Left renal pelvis (tissue), 4 donors: ENCODE measurements around the gene PNRC2. TPM values are rescaled to one million over a fixed set of nuclear protein-coding genes. Genes with fewer than 3 reads are reported as not detected.
A peak's percentile ranks its signal among the peaks of the same experiment; 100 is the strongest.
"Not testable (repeated sequence)": the region's sequence is repeated elsewhere in the genome, so short reads cannot be mapped to it uniquely, and the experiment has no call there.

Experiments
- DNase-seq, 4 donors: peaks; one replicate each; pipeline ENCODE4 v3.0.0-alpha.2; 2013; ENCODE audit warnings: low read depth in 4 of 4, low spot score in 3 of 4
- polyA plus RNA-seq, 4 donors: library from polyadenylated mRNA; unstranded; fragments of 120-200 nt; gene quantifications; one replicate each; pipeline ENCODE4 v1.2.1, GENCODE V29; 2013; ENCODE audit not compliant: insufficient read length in 4 of 4

The PNRC2 gene
- polyA plus RNA-seq, 4 donors, result 193 to 271 (median 203) TPM

GRCh38 chr1:23947366-23947765 lies 12.3 kb upstream of the PNRC2 start:
- DNase-seq, result no peak

DNA sequence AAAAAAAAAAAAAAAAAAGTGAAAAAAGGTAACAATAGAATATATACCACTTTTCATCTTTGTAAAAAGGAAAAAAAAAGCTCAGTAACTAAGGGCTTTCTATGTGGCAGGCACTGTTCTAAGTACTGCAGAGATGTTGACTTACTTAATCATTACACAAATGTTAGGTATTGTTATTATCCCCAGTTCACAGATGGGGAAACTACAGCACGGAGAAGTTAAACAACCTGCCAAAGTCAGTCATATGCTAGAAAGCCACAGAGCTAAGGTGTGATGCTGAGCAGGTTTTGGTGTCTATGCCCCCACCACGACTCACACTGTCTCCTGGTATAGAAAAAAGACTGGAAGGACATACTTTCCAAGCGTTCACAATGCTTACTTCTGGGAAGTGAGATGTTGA lies 6.6 kb upstream of the PNRC2 start:
- DNase-seq, result no peak

DNA sequence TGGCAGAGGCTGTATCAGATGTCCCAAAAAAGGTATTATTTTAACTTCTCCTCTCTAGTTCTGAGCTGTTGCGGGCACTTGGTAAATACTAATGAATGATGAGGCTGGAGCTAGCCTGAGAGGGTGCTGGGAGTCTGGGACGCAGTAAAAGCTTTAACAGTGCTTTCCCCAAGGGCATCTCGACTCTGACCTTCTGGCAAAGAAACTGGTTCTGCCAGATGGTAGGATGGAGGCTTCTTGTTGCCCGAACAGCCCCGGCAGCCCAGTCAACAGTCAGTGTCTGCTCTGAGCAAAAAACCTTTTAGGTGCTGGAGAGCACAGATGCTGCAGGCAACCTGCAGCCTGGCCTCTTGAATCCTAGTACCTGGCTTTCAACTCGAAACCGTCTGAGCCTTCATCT lies 2.5 kb upstream of the PNRC2 start:
- DNase-seq, result no peak

GRCh38 chr1:23958040-23958809 lies 1.4 kb upstream of the PNRC2 start:
- DNase-seq, result not testable (repeated sequence)

GRCh38 chr1:23958810-23959460 lies 693 bp upstream of the PNRC2 start:
- DNase-seq, result peak in 3 of 4 donors; percentile 73 to 85 (median 78)

GRCh38 chr1:23960291-23961020 lies 828 bp downstream of the PNRC2 start:
- no peak for DNase-seq

DNA sequence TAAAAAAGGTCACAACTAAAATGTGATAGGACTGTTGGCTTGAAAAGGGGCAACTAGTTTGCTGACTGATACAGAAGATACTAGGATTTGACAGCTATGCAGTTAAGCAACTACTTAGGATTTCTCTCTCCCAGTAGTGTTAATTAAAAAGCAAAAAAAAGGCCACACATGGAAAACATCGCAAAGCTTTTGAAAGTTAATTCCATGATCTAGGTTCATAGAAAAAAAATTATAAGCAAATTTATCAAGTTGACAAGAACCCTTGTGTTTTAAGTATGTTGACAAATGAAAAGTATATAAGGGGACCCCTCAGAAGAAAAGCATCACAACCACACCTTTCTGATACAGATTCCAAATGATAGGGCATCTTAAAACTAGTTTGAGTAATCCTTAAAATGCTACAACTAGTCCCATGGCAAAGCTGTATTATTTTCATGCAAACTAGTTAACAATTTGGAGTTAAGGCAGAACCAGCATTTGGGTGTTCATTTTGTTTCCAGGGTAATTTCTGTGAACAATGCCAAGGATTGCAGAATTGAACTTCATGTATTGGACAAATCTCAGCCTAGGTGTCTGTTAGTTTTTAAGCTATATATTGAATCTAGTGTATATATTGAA lies 4.1 kb downstream of the PNRC2 start:
- no peak for DNase-seq

DNA sequence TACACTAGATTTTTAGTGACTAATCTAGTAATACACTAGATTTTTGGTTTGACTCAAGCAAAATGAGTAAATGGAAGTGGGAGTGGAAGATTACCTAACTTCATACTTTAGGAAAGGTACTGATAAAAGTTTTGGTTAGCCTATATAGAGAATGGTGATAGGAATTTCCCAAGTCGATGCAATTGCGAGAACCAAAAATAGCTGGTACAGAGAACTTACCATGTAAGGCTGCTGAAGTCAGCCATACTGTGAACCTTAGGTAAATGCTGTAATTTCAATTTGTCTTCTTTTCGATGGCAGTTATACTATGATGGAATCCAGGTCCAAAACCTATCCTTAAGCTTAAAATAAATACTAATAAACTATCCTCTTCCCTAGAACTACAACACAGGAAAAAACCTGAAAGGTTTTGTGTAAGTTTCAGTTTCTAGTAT lies 4.6 kb downstream of the PNRC2 start:
- DNase-seq, result no peak

- no peak for DNase-seq
These were observed 5.4 kb downstream of the PNRC2 start for GRCh38 chr1:23964790-23965740.

GRCh38 chr1:23966973-23967493 lies 7.4 kb downstream of the PNRC2 start:
- no peak for DNase-seq

GRCh38 chr1:23967871-23968270 lies 8.2 kb downstream of the PNRC2 start:
- DNase-seq, result no peak

DNA sequence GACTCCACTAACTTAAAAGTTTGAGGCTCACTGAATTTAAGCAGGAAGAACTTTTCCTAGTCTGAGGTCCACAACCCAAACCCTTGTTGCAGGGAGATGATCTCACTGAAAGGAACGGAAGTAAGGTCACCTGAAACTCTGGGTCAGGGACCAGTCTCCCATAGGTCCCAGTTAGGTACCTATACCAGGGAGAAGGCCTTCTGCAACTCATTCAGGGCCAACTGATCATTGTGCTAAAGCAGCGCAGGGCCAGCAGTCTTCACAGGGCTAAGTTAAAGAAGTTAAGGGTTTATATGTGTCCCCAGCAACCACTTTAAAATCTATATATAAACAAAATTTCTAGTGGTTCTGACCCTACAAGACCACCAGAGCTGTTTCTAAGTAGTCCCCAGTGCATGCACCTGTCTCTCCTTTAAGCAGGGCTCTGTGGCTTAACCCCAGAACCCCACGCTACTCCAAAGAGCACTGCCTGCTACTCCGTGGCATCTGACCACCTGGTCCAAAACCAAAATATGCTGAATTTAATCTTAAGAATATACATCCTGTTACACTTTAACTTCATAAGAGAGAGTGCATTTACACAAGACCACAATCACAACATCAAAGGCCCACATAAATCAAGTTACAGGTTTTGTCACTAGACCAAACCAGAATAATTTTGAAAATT lies 17.7 kb downstream of the PNRC2 start:
- no peak for DNase-seq

DNA sequence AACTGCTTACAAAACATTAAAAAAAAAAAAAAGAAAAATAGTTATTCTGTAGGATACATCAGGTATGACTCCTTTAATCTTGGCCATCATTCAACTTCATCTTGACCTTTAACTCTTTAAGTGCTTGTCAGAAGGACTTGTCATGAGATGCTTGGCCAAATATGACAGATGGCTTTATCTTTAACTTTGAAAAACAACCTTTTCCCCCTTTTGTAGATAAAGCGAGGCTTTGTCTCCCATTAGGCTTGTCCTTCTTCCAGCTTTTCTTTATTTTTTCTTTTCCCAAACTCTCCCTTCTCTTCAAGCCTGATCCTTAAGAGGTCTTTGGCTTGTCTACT lies 18.2 kb downstream of the PNRC2 start:
- DNase-seq, result no peak

GRCh38 chr1:23978805-23979204 lies 19.2 kb downstream of the PNRC2 start:
- no peak for DNase-seq

DNA sequence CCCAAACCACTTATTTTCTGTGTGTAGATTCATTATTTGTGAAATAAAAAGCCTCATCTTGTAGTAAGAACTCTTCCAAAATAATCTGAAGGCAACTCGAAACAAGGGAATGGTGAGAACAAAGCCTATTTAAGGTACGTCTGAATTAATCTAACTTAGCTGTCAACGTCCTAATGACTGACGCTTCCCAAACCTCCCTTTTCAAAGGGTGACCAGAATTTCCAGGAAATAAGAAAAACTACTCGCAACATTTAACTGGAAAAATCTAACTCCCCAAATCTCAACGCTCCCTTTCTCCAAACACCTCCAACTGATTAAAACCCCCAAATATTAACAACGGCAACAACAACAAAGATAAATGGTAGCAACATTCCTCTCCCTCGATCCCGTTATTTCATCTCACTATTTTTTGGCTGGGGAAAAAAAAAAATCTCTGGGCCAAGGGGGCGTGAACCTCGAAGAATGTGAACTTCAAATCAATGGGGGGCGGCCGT lies 19.8 kb downstream of the PNRC2 start:
- DNase-seq, result no peak

DNA sequence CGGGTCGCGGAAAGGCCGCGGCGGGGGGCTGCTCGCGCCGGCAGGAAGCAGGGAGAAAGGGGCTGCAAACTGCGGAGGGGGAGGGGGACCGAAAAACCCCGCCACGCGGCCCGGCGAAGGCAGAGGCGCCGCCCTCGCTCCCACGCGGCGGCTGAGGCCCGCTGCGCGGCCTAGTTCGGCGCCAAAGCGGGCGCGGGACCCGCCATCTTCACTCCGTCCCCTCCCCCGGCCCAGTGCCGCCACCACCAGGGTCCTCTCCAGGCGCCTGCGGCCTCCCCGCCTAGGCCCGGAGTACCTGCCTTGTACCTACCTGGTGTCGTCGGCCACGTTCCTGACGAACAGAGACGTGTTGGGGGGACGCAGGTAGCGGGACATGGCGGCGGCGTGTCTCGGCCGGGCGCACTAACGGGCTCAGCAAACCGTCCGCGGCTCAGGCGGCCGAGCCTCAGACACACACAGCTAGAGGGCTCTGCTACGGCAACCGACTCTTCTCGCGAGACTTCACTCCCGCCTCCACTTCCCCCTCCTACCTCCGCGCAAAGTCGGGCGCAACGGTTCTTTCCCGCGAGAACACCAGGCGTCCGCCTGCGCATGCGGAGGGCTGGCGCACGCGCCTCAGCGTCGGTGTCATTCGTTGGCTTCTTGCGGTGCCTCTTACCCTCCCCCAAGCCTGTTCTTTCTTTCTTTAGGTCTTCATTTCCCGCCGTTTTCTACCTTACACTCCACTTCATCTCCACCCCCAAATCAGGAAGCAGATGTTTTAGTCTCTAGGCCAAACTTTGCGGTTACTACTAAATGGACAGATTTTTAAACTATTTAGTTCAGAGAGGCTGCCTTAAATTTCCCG lies 20.5 kb downstream of the PNRC2 start, which contains the start of gene SRSF10:
SRSF10 (minus strand) TSS at position 447 of the 847 bp plus-strand sequence; CDS start at position 375, 72 bp downstream.
- DNase-seq, result peak; percentile 97 to 99 (median 98)

GRCh38 chr1:23980728-23981070 lies 21.1 kb downstream of the PNRC2 start:
- DNase-seq, result no peak
